Adrenal gland (tissue), 12 donors: ENCODE data around the gene MAS1L. TPM values are rescaled to one million over a fixed set of nuclear protein-coding genes. Genes with fewer than 3 reads are reported as not detected.

Experiments used
- DNase-seq, 7 donors: peaks; one replicate each; pipeline ENCODE4 v3.0.0-alpha.2; 2019 to 2020
- H3K27ac ChIP-seq, 5 donors: fragments of 200-600 bp; sonication (generic) in 4 of 5; 1 replicate in 3 of 5; 2 replicates in 2 of 5; pipeline versions ENCODE4 v1.5.1 to v1.8.0; 2016 to 2020; ENCODE audit warnings: mild to moderate bottlenecking in 1 of 5
- H3K27me3 ChIP-seq: fragments of 200-600 bp; 2 replicates; pipeline ENCODE4 v1.8.0; 2021
- H3K36me3 ChIP-seq, 2 donors: fragments of 200-600 bp; replicated peaks in 1 of 2; 1 replicate in 1 of 2; 2 replicates in 1 of 2; pipeline versions ENCODE4 v1.5.1 to v1.8.0; 2018 to 2022
- H3K4me1 ChIP-seq, 2 donors: fragments of 200-600 bp; replicated peaks in 1 of 2; 1 replicate in 1 of 2; 2 replicates in 1 of 2; pipeline versions ENCODE4 v1.5.1 to v1.8.0; 2018 to 2021
- H3K4me3 ChIP-seq, 4 donors: fragments of 200-600 bp; sonication (generic) in 3 of 4; one replicate each; pipeline ENCODE4 v1.5.1; 2016 to 2018
- H3K9me3 ChIP-seq, 3 donors: fragments of 200-600 bp; sonication (generic) in 1 of 3; replicated peaks in 1 of 3; 1 replicate in 2 of 3; 2 replicates in 1 of 3; pipeline versions ENCODE4 v1.5.1 to v1.8.0; 2016 to 2021
- POLR2A ChIP-seq, 2 donors: fragments of 450-650 bp; IDR thresholded peaks; one replicate each; pipeline ENCODE4 v1.6.1; 2017; ENCODE audit warnings: antibody characterized with exemption in 2 of 2, mild to moderate bottlenecking in 2 of 2, moderate library complexity in 1 of 2
- WGBS, 4 donors: extraction: QIAGEN DNeasy Blood & Tissue Kit in 2 of 4; methylation state at CpG; one replicate each; pipeline versions ENCODE4 v1.1.5 to v1.1.7; 2013 to 2017; 5-methylcytosine and 5-hydroxymethylcytosine counted together
- intact Hi-C, 2 donors: fragments of 100-400 bp; cut with DNase I; formaldehyde crosslinking; loops; one replicate each; pipeline versions ENCODE4 v1.14.1 to v1.15.0; 2022 to 2023
- polyA plus RNA-seq, 3 donors: library from polyadenylated mRNA; stranded (reverse); fragments of 200-250 nt in 2 of 3; fragments of 350-450 nt in 1 of 3; fragmentation: Illumina TruSeq in 1 of 3; extraction: RNeasy Lipid Tissue Mini Kit (QIAGEN cat#74804) in 1 of 3; gene quantifications; one replicate each; pipeline ENCODE4 v1.2.3, GENCODE V29; 2013 to 2014
- total RNA-seq, 9 donors: library from RNA; depleted of rRNA in 4 of 9; stranded (reverse); fragments of >200 nt in 4 of 9; fragments of 120-200 nt in 1 of 9; fragmentation: NEBNext Ultra II Directional in 1 of 9; extraction: Animal tissue kit (Norgen Biotek cat#: 25700) in 1 of 9; gene quantifications; one replicate each; pipeline versions ENCODE4 v1.1.0 to v1.2.4, GENCODE V29; 2013 to 2023
- TF ChIP-seq, protein P1 (sequence below), 6 experiments: fragments of 450-650 bp in 4 of 6; fragments of 200-600 bp in 2 of 6; sonication (generic) in 1 of 6; IDR thresholded peaks; 1 replicate in 5 of 6; 2 replicates in 1 of 6; pipeline versions ENCODE4 v1.5.1 to v1.8.0; 2016 to 2021; ENCODE audit warnings: antibody characterized with exemption in 6 of 6, mild to moderate bottlenecking in 2 of 6, moderate library complexity in 1 of 6
- donor health status: healthy with polysubstance abuse.
- donor health status: Bipolar disorder and iron deficiency.
- donor health status: DM: yes; HTN: yes; CAD: no.
- donor health status: DM: no; HTN: no; CAD: no.
- donor health status: DM: no; HTN: no; CAD: no.
- donor health status: DM: yes; HTN: yes; CAD: no.

MAS1L gene
- total and polyA plus RNA-seq, 12 donors, result not detected

DNA sequence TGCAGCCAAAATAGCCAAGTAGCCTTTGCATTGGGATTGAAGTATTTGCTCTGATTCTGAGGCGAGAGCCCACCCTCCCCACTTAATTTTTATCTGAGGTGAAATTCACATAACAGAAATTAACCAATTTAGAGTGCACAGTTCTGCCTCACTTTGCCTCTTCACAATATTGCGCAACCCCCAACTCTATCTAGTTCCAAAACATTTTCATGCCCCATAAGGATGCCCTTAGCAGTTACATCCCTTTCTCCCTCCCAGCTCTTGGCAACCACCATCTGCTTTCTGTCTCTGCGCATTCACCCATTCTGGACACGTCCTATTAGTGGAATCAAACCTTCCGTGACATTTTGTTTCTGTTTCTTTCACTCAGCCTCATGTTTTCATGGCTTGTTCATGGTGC, 9.0 kb downstream of the MAS1L start:
- no peak overlapping the region for H3K27ac ChIP-seq
- H3K4me1 ChIP-seq, result no peaks in the 10 kb centered on the region
- DNase-seq, result no peak
- no peaks in the 10 kb centered on the region for H3K27me3 ChIP-seq
- intact Hi-C loops, result no loop called here
- TF ChIP-seq POLR2A (IDR thresholded peaks at IDR 0.05), result no peak
- TF ChIP-seq, protein P1, sequence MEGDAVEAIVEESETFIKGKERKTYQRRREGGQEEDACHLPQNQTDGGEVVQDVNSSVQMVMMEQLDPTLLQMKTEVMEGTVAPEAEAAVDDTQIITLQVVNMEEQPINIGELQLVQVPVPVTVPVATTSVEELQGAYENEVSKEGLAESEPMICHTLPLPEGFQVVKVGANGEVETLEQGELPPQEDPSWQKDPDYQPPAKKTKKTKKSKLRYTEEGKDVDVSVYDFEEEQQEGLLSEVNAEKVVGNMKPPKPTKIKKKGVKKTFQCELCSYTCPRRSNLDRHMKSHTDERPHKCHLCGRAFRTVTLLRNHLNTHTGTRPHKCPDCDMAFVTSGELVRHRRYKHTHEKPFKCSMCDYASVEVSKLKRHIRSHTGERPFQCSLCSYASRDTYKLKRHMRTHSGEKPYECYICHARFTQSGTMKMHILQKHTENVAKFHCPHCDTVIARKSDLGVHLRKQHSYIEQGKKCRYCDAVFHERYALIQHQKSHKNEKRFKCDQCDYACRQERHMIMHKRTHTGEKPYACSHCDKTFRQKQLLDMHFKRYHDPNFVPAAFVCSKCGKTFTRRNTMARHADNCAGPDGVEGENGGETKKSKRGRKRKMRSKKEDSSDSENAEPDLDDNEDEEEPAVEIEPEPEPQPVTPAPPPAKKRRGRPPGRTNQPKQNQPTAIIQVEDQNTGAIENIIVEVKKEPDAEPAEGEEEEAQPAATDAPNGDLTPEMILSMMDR (IDR thresholded peaks at IDR 0.05), result no peak
- no peaks in the 10 kb centered on the region for H3K9me3 ChIP-seq
- no peak overlapping the region for H3K4me3 ChIP-seq
- 64 to 88% (median 81%) methylated on average over 5 of the region's 5 CpGs for WGBS, 4 donors
- no peaks in the 10 kb centered on the region for H3K36me3 ChIP-seq

DNA sequence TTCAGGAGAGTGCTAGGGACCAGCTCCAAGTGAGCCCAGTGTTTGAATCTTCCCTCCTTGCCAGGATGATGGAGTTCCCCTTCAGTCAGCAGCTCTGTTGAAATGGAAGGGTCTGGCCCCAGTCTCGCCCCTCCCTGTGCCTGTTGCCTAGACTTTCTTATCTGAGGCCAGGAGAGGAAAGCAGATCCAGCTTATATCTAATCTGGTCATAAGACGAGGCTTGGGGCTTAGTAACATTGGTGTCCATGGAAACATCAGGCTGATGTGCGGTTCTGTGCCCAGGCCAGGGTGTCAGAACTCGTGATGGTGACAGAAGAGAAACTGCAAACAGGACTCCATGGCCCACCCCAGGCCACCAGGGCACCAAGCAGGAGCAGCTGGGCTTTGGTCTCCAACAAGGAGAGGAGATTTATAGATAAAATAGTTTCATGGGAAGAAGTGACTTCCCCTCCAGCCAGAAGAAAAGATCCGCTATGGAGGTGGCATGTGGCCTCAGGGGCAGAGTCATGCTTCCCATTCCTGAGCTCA, 9.8 kb downstream of the MAS1L start:
- intact Hi-C loops, result no loop called here
- TF ChIP-seq, protein P1 (IDR thresholded peaks at IDR 0.05), result no peak
- TF ChIP-seq POLR2A (IDR thresholded peaks at IDR 0.05), result no peak

DNA sequence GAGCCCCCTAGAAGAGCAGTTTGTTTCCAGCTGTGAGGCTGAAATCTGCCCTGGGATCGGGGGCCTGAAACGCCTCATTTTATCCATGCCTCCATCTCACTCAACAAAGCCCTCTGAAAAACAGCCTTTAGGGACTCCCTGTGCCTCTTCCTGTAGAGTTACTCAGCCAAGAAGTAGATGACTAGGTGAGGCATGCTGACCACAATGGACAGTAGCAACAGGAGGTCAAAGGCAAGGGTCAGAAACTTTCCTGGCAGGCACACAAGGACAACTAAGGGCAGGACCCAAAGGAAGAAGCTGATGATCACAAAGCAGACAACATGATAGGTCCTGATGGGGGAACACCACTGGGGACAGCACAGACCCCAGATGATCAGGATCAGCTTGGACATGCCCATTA, 12.8 kb downstream of the MAS1L start:
- TF ChIP-seq, protein P1 (IDR thresholded peaks at IDR 0.05), result no peak
- TF ChIP-seq POLR2A (IDR thresholded peaks at IDR 0.05), result no peak
- H3K9me3 ChIP-seq, result no peaks in the 10 kb centered on the region
- H3K27ac ChIP-seq, result no peak overlapping the region
- H3K4me3 ChIP-seq, result no peak overlapping the region
- H3K36me3 ChIP-seq, result no peaks in the 10 kb centered on the region
- no peak for DNase-seq
- intact Hi-C loops, result no loop called here
- no peaks in the 10 kb centered on the region for H3K4me1 ChIP-seq
- no peaks in the 10 kb centered on the region for H3K27me3 ChIP-seq
- WGBS, 4 donors, result 55 to 90% (median 62%) methylated on average over 2 of the region's 2 CpGs

More for the DNA sequence above, 9.8 kb downstream of the MAS1L start:
- Histone ChIP-seq H3K36me3 (no peaks in the 10 kb centered on the region), H3K4me3 (no peak overlapping the region), H3K27me3 (no peaks in the 10 kb centered on the region), H3K27ac (no peak overlapping the region), H3K4me1 (no peaks in the 10 kb centered on the region), H3K9me3 (no peaks in the 10 kb centered on the region)
- DNase-seq, result no peak
- WGBS, 4 donors, result 51 to 69% (median 64%) methylated on average over 5 of the region's 5 CpGs

DNA sequence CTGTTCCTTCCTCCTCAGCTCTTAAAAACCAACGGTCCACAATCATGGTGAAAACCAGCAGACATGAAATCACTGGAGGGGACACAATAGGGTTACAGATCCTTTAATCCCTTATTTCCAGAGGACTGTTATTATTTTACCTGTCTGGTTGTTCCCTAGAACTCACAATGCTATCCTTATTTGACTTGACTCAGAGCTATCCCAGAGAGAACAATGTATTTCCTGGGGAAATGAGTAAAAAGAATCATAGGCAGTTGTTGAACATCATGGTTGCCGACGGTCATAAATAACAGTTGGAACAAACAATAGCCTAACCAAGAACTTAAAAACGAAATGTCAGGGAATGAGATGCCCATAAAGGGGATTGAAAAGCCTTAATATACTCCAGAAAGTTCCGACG, 21.5 kb downstream of the MAS1L start:
- DNase-seq, result no peak
- H3K36me3 ChIP-seq, result no peaks in the 10 kb centered on the region
- H3K4me3 ChIP-seq, result no peak overlapping the region
- no peaks in the 10 kb centered on the region for H3K4me1 ChIP-seq
- H3K27me3 ChIP-seq, result no peaks in the 10 kb centered on the region
- intact Hi-C loops, result no loop called here
- H3K27ac ChIP-seq, result no peak overlapping the region
- no peak for TF ChIP-seq POLR2A (IDR thresholded peaks at IDR 0.05)
- TF ChIP-seq, protein P1 (IDR thresholded peaks at IDR 0.05), result no peak
- H3K9me3 ChIP-seq, result no peaks in the 10 kb centered on the region
- WGBS, 4 donors, result 45 to 59% (median 55%) methylated on average over 6 of the region's 6 CpGs
